SKM-1 treated with dmso at 0.1 percent for 144 hours (cell line): ENCODE data around the gene TMIGD1.
A peak's percentile ranks its signal among the peaks of the same experiment; 100 is the strongest.

ENCODE experiments used
- DNase-seq: peaks from one replicate; lab custom pipeline; 2025; ENCODE audit not compliant: unreplicated experiment; lab: John Stamatoyannopoulos, UW

Gene TMIGD1

GRCh38 chr17:30332057-30332542 is 1.8 kb downstream of the TMIGD1 start:
- DNase-seq, result no peak

- no peak for DNase-seq
Measured at GRCh38 chr17:30326809-30327208, 7.0 kb downstream of the TMIGD1 start.

- no peak for DNase-seq
Measured at GRCh38 chr17:30324723-30325122, 9.1 kb downstream of the TMIGD1 start.

- peak; percentile 53 for DNase-seq
Measured at GRCh38 chr17:30323895-30324319, 9.9 kb downstream of the TMIGD1 start.

- no peak for DNase-seq
Measured at GRCh38 chr17:30323262-30323894, 10.5 kb downstream of the TMIGD1 start.

- DNase-seq, result no peak
Measured at GRCh38 chr17:30321314-30321713, 12.5 kb downstream of the TMIGD1 start.

GRCh38 chr17:30318155-30318554 is 15.7 kb downstream of the TMIGD1 start:
- no peak for DNase-seq

- peak; percentile 48 for DNase-seq
Measured at GRCh38 chr17:30316736-30317135, 17.1 kb downstream of the TMIGD1 start.

- DNase-seq, result no peak
Measured at GRCh38 chr17:30315106-30315505, 18.8 kb downstream of the TMIGD1 start.

GRCh38 chr17:30314474-30314873 is 19.4 kb downstream of the TMIGD1 start:
- no peak for DNase-seq

GRCh38 chr17:30312226-30312625 is 21.6 kb downstream of the TMIGD1 start:
- DNase-seq, result no peak

GRCh38 chr17:30310562-30310961 is 23.3 kb downstream of the TMIGD1 start:
- DNase-seq, result no peak

- DNase-seq, result no peak
Measured at GRCh38 chr17:30309591-30309990, 24.3 kb downstream of the TMIGD1 start.

GRCh38 chr17:30308406-30308805 is 25.5 kb downstream of the TMIGD1 start:
- no peak for DNase-seq

GRCh38 chr17:30304778-30305177 is 29.1 kb downstream of the TMIGD1 start:
- DNase-seq, result no peak

GRCh38 chr17:30302241-30302640 is 31.6 kb downstream of the TMIGD1 start:
- DNase-seq, result no peak

- peak; percentile 23 for DNase-seq
Measured at GRCh38 chr17:30300818-30301217, 33.0 kb downstream of the TMIGD1 start.

- no peak for DNase-seq
Measured at GRCh38 chr17:30299000-30299399, 34.9 kb downstream of the TMIGD1 start.

GRCh38 chr17:30297715-30298114 is 36.1 kb downstream of the TMIGD1 start:
- no peak for DNase-seq

GRCh38 chr17:30296499-30297080 is 37.3 kb downstream of the TMIGD1 start:
- no peak for DNase-seq

GRCh38 chr17:30292286-30292858 is 41.5 kb downstream of the TMIGD1 start:
- DNase-seq, result peak; percentile 37

GRCh38 chr17:30291543-30292285 is 42.1 kb downstream of the TMIGD1 start, which contains the start of gene BLMH:
BLMH (minus strand) TSS chr17:30291944; CDS start chr17:30291819, 125 bp downstream.
- DNase-seq, result peak; percentile 58
